Endothelial cell of umbilical vein (primary cell): ENCODE results near the gene NRP2. TPM values are rescaled to one million over a fixed set of nuclear protein-coding genes. Genes with fewer than 3 reads are reported as not detected.

Experiments
- BruUV-seq: library from RNA; stranded (reverse); fragments of 400-500 nt; replicated peaks from 2 replicates; lab custom pipeline; 2021; lab: Mats Ljungman, UMichigan
- CTCF ChIA-PET: fragments of 300-600, 350-600 bp; sonication (Branson Sonifier 250); formaldehyde crosslinking; loops from one replicate; lab custom pipeline; 2021; ENCODE audit warnings: antibody characterized with exemption, inconsistent platforms; lab: Charles Lee
- POLR2A ChIA-PET: fragments of 300-600, 350-600 bp; sonication (Branson Sonifier 250); formaldehyde crosslinking; loops from one replicate; lab custom pipeline; 2021; ENCODE audit warnings: antibody characterized with exemption, inconsistent platforms; lab: Charles Lee
- DNase-seq: peaks from one replicate; pipeline ENCODE4 v3.0.0-alpha.2; 2011; ENCODE audit warnings: low read depth, low spot score
- FAIRE-seq: peaks from 2 replicates; lab custom pipeline; 2011; peaks lifted over from hg19 to GRCh38; lab: Jason Lieb, UNC
- H2AFZ ChIP-seq: 2 replicates; pipeline ENCODE4 v1.6.0; 2012; ENCODE audit warnings: low read depth, low read length, control low read depth, inconsistent platforms
- H3K27ac ChIP-seq: 2 replicates; pipeline ENCODE4 v1.5.1; 2011; ENCODE audit warnings: low read depth, mild to moderate bottlenecking, control low read depth, low read length, moderate library complexity; ENCODE audit not compliant: insufficient read depth
- H3K27me3 ChIP-seq, 2 experiments: 2 replicates each; pipeline versions ENCODE4 v1.6.0 to v1.6.1; 2011; ENCODE audit warnings: low read length in 2 of 2, mixed read lengths in 1 of 2; ENCODE audit not compliant: control insufficient read depth in 2 of 2, insufficient read depth in 2 of 2
- H3K36me3 ChIP-seq, 2 experiments: 2 replicates in 1 of 2; 3 replicates in 1 of 2; pipeline ENCODE4 v1.5.1; 2011; ENCODE audit warnings: low read length in 2 of 2, mild to moderate bottlenecking in 1 of 2, moderate library complexity in 1 of 2; ENCODE audit not compliant: control insufficient read depth in 2 of 2, insufficient read depth in 2 of 2; ENCODE audit errors: extremely low read depth in 1 of 2
- H3K4me1 ChIP-seq: 3 replicates; pipeline ENCODE4 v1.5.1; 2011; ENCODE audit warnings: mild to moderate bottlenecking, low read length; ENCODE audit not compliant: control insufficient read depth, insufficient read depth; ENCODE audit errors: extremely low read depth
- H3K4me2 ChIP-seq: 2 replicates; pipeline ENCODE4 v1.6.1; 2011; ENCODE audit warnings: low read length, control low read depth, mixed read lengths; ENCODE audit not compliant: insufficient read depth
- H3K4me3 ChIP-seq, 3 experiments: fragments of 200-600 bp in 1 of 3; sonication (generic), shearing (Covaris generic) in 1 of 3; replicated peaks in 1 of 3; 2 replicates each; pipeline ENCODE4 v1.5.1; 2011 to 2016; ENCODE audit warnings: control low read depth in 3 of 3, low read length in 3 of 3, mild to moderate bottlenecking in 2 of 3, inconsistent platforms in 1 of 3, low read depth in 1 of 3, moderate library complexity in 1 of 3; ENCODE audit not compliant: insufficient read depth in 1 of 3
- H3K79me2 ChIP-seq: 2 replicates; pipeline ENCODE4 v1.6.0; 2012; ENCODE audit warnings: low read length, inconsistent platforms; ENCODE audit not compliant: control insufficient read depth, insufficient read depth
- H3K9ac ChIP-seq: replicated peaks from 2 replicates; pipeline ENCODE3; 2011; ENCODE audit warnings: low read length, control low read depth; ENCODE audit not compliant: insufficient read depth; ENCODE audit errors: extremely low read depth
- H3K9me1 ChIP-seq: replicated peaks from 3 replicates; pipeline ENCODE4 v1.6.0; 2011; ENCODE audit warnings: mild to moderate bottlenecking, low read length; ENCODE audit not compliant: control insufficient read depth, insufficient read depth; ENCODE audit errors: extremely low read depth
- H3K9me3 ChIP-seq: replicated peaks from 2 replicates; pipeline ENCODE4 v1.5.1; 2012; ENCODE audit warnings: low read length, inconsistent platforms; ENCODE audit not compliant: control insufficient read depth, insufficient read depth
- H4K20me1 ChIP-seq: replicated peaks from 2 replicates; pipeline ENCODE3; 2011; ENCODE audit warnings: mild to moderate bottlenecking, low read length; ENCODE audit not compliant: control insufficient read depth, insufficient read depth; ENCODE audit errors: extremely low read depth
- EZH2 ChIP-seq: IDR thresholded peaks from 2 replicates; pipeline ENCODE4 v1.6.1; 2012; ENCODE audit warnings: borderline replicate concordance, low read depth, mild to moderate bottlenecking, moderate library complexity, low read length, inconsistent platforms; ENCODE audit not compliant: severe bottlenecking
- FOS ChIP-seq: IDR thresholded peaks from 2 replicates; pipeline ENCODE4 v1.6.1; 2011; ENCODE audit warnings: mild to moderate bottlenecking, low read length, moderate library complexity, borderline replicate concordance; ENCODE audit not compliant: insufficient read depth
- GATA2 ChIP-seq: IDR thresholded peaks from 2 replicates; pipeline ENCODE4 v1.7.0; 2011; ENCODE audit warnings: low read depth, mild to moderate bottlenecking, moderate library complexity, mixed read lengths, low read length; ENCODE audit not compliant: insufficient read length, insufficient read depth
- JUN ChIP-seq: IDR thresholded peaks from 2 replicates; pipeline ENCODE4 v1.6.1; 2011; ENCODE audit warnings: borderline replicate concordance, low read depth; ENCODE audit not compliant: insufficient read length, insufficient read depth
- MYC ChIP-seq: IDR thresholded peaks from one replicate; pipeline ENCODE4 v1.6.1; 2011; ENCODE audit warnings: mild to moderate bottlenecking, low read depth, low read length
- POLR2A ChIP-seq: IDR thresholded peaks from 2 replicates; pipeline ENCODE4 v1.6.1; 2012; ENCODE audit warnings: low read depth, mild to moderate bottlenecking, control low read depth, low read length
- POLR2AphosphoS5 ChIP-seq: IDR thresholded peaks from 2 replicates; pipeline ENCODE4 v1.6.1; 2012; ENCODE audit warnings: low read depth, mild to moderate bottlenecking, control low read depth, low read length, moderate library complexity; ENCODE audit not compliant: insufficient read depth
- dilution Hi-C: fragments of 300-500 bp; cut with MboI; formaldehyde crosslinking; loops from one replicate; pipeline ENCODE4 v1.15.0; 2019; ENCODE audit warnings: low sequenced_read_pairs; ENCODE audit not compliant: extremely low pct_ligation_motif_present
- intact Hi-C: fragments of 100-400 bp; cut with micrococcal nuclease; formaldehyde crosslinking; loops from one replicate; pipeline ENCODE4 v1.10.0; 2022
- polyA plus RNA-seq, 4 experiments: library from polyadenylated mRNA; depleted of rRNA in 3 of 4; stranded (reverse) in 3 of 4; unstranded in 1 of 4; fragments of >200 nt; gene quantifications; 2 replicates each; pipeline versions ENCODE4 v1.2.1 to v1.2.3, GENCODE V29; 2011 to 2012; ENCODE audit warnings: missing spikeins in 1 of 4
- total RNA-seq: library from RNA; stranded (reverse); gene quantifications from 2 replicates; pipeline ENCODE4 v1.2.3, GENCODE V29; 2021
- TF ChIP-seq, protein P1 (sequence below): IDR thresholded peaks from 2 replicates; pipeline ENCODE4 v1.6.1; 2011; ENCODE audit not compliant: insufficient read depth, insufficient read length
- TF ChIP-seq, protein P2 (sequence below), 2 donors: IDR thresholded peaks; 1 replicate in 1 of 2; 2 replicates in 1 of 2; pipeline ENCODE4 v1.5.1; 2011; ENCODE audit warnings: low read length in 2 of 2, mild to moderate bottlenecking in 2 of 2, moderate library complexity in 2 of 2, control low read depth in 1 of 2, inconsistent platforms in 1 of 2, low read depth in 1 of 2; ENCODE audit not compliant: insufficient read depth in 1 of 2; ENCODE audit errors: extremely low read depth in 1 of 2

The NRP2 gene
- total and polyA plus RNA-seq, 2 donors (not counting 3 experiments of a cell fraction or from before 2014, with no cell fraction given): 160 to 240 TPM

DNA sequence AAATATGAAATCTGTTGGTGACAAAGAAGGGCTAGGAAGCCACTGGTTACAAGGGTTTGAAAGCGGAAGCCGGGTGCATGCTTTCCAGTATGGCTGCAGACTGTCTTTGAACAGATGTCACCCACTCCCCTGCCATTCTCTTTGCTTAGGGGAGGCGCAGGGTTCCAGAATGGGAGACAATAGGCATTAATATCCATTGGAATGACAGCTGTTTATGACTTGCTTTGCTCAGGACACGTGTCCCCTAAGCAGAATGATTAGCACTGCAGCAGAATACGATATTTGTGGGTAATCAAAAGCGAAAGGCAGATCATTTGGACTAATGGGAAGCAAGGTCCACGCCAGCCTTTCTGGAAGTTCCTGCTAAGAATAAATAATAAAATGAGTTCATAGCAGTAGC, 25.8 kb upstream of the NRP2 start:
- Histone ChIP-seq H3K36me3 (no peaks in the 10 kb centered on the region), H3K4me3 (no peak overlapping the region), H3K27ac (no peak overlapping the region), H3K9me1 (no peaks in the 10 kb centered on the region), H3K27me3 (peaks cover 5 to 11% of the 10 kb centered on the region in 2 experiments), H3K4me1 (no peaks in the 10 kb centered on the region), H3K4me2 (no peak overlapping the region), H3K9ac (no peak overlapping the region), H3K79me2 (no peaks in the 10 kb centered on the region), H4K20me1 (no peaks in the 10 kb centered on the region), H3K9me3 (no peaks in the 10 kb centered on the region), H2AFZ (no peak overlapping the region)
- CTCF ChIA-PET: no interaction called here
- DNase-seq (no peak), FAIRE-seq (no peak)
- intact Hi-C loops (no loop called here), dilution Hi-C loops (no loop called here)
- POLR2A ChIA-PET: no interaction called here
- TF ChIP-seq POLR2AphosphoS5 (no peak), FOS (no peak), POLR2A (no peak), EZH2 (no peak), JUN (no peak), GATA2 (no peak), MYC (no peak)
- TF ChIP-seq, protein P1, sequence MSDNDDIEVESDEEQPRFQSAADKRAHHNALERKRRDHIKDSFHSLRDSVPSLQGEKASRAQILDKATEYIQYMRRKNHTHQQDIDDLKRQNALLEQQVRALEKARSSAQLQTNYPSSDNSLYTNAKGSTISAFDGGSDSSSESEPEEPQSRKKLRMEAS: no peak
- TF ChIP-seq, protein P2, sequence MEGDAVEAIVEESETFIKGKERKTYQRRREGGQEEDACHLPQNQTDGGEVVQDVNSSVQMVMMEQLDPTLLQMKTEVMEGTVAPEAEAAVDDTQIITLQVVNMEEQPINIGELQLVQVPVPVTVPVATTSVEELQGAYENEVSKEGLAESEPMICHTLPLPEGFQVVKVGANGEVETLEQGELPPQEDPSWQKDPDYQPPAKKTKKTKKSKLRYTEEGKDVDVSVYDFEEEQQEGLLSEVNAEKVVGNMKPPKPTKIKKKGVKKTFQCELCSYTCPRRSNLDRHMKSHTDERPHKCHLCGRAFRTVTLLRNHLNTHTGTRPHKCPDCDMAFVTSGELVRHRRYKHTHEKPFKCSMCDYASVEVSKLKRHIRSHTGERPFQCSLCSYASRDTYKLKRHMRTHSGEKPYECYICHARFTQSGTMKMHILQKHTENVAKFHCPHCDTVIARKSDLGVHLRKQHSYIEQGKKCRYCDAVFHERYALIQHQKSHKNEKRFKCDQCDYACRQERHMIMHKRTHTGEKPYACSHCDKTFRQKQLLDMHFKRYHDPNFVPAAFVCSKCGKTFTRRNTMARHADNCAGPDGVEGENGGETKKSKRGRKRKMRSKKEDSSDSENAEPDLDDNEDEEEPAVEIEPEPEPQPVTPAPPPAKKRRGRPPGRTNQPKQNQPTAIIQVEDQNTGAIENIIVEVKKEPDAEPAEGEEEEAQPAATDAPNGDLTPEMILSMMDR (IDR thresholded peaks at IDR 0.05; ENCODE audit: extremely low read depth in 1 of 2, insufficient read depth in 1 of 2, low read depth in 1 of 2, low read length in 2 of 2): no peak
- BruUV-seq: no TSS peak
